ENCODE results near the gene EPRS1.
A peak's percentile ranks its signal among the peaks of the same experiment; 100 is the strongest.
"Not testable (repeated sequence)": the region's sequence is repeated elsewhere in the genome, so short reads cannot be mapped to it uniquely, and the experiment has no call there.

The EPRS1 gene

GRCh38 chr1:220038640-220039039 lies 7.7 kb downstream of the EPRS1 start:
- DNase-seq, result no peak

- DNase-seq, result not testable (repeated sequence)
Observed at GRCh38 chr1:220037810-220038209, 8.5 kb downstream of the EPRS1 start.

DNA sequence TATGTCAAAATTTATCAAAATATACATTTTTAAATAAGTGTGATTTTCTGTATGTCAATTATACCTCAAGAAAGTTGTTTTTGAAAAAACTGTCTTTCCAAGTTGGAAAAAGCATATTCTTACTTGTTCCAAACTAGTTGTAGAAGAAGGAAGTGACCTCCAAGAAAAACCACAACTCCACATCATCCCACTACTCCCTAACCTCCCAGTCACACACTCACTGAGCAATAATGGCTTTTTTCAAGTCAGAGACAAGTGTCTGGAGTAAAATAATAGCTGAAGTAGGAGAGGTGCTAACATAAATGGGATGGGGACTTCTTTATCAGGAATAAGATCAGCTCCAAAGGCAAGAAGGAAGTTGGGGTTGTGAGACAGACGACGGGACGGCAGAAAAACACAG lies 13.4 kb downstream of the EPRS1 start:
- peak; percentile 35 to 49 for DNase-seq

DNA sequence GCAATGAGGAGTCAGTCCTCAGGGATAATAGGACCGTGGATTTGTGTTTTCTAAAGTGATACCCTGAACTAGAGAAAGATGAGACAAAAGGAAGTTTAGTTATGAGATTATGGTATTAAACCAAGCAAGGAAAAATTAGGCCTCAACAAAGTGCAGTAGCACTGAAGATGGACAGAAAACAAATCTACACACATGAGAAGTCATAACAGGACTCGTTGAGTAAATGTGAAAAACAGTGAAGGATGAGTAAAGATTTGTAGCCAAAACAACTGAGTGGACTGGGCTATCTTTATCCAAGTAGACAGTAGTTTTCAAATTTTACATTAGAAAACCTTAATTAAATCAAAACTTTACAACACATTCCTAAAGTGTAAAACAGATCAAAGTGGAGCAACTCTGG lies 15.0 kb downstream of the EPRS1 start:
- no peak for DNase-seq

GRCh38 chr1:220028346-220028895 lies 17.9 kb downstream of the EPRS1 start:
- DNase-seq, result no peak

GRCh38 chr1:220019071-220019470 lies 27.2 kb downstream of the EPRS1 start:
- DNase-seq, result no peak

DNA sequence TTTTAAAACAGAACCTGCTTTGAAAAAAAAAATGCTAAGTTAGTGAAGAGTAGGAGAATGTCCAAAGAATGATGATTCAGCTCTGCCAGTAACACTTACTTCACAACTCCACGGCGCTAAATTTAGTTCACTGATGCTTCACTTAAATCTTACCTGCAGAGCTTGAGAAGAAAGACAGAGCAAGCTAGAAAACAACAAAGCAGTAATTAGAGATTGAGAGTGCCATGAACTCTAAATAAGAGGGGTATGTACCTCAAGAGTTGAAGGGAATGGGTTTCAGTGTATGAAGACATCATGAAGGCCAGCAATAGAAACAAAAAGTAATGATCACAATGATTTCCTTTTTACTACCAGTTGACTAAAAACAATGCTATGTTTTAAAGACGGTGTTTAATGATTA lies 32.8 kb downstream of the EPRS1 start:
- no peak for DNase-seq

- DNase-seq, result no peak
Observed at GRCh38 chr1:220012259-220012658, 34.0 kb downstream of the EPRS1 start.

- DNase-seq, result no peak
Observed at GRCh38 chr1:220011620-220012019, 34.7 kb downstream of the EPRS1 start.

GRCh38 chr1:220007438-220007837 lies 38.9 kb downstream of the EPRS1 start:
- no peak for DNase-seq

- no peak for DNase-seq
Observed at GRCh38 chr1:220005489-220005888, 40.8 kb downstream of the EPRS1 start.

DNA sequence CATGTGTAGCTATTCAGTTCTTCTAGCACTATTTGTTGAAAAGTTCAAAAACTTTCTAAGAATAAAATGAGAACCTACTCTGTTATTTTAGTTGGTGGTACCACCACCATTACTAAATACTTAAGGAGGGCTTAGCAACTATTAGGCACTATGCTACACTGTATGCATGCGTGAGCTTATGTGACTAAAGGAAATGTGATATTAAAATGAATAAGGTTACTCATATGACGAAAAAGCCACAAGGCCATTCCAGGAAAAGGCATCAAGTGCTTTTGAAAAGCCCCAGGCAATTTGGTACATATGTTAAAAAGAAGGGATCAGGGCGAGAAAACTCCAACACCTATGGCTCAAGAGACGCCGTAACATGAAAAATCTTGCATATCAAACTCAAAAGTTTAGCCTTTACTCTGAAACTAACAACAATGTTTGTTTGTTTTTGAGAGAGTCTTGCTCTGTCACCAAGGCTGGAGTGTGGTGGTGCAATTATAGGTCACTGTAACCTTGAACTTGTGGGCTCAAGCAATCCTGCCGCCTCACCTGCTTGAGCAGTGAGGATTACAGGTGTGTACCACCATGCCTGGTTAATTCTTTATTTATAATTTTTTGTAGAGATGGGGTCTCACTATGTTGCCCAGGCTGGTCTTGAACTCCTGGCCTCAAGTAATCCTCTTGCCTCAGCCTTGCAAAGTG lies 42.5 kb downstream of the EPRS1 start:
- DNase-seq, result no peak

DNA sequence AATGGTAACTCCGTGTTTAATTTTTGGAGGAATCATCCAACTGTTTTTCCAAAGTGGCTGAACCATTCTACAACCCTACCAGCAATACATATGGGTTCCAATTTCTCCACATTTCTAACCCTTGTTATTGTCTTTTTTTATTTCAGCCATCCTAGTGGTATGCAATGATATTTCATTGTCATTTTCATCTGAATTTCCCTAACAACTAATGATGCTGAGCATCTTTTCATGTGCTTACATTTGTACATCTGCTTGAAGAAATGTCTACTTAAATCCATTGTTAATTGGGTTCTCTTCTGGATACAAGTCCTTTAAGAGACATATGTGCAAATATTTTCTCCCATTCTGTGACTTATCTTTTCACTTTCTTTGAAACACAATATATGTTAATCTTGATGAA lies 43.3 kb downstream of the EPRS1 start:
- no peak for DNase-seq

- DNase-seq, result no peak
Observed at GRCh38 chr1:220001095-220001501, 45.2 kb downstream of the EPRS1 start.

DNA sequence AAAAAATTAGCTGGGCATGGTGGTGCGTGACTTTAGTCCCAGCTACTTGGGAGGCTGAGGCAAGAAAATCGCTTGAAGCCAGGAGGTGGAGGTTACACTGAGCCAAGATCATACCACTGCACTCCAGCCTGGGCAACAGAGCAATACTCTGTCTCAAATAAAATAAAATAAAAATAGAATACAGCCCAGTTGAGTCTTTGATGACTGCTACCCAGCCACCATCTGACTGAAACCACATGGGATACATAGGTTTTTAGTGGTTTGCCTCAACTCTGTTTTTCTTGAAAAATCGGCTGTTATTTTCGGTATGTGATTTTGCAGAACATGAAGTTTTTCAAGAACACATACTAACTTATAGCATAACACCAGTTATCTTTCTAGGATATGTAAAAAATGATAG lies 46.5 kb downstream of the EPRS1 start:
- DNase-seq, result no peak
